A549 (cell line): ENCODE results near the gene GYS2. TPM values are rescaled to one million over a fixed set of nuclear protein-coding genes. Genes with fewer than 3 reads are reported as not detected.

Source experiments
- ATAC-seq, 2 experiments: fragments of 200-7000 bp in 1 of 2; fragments of >200 bp in 1 of 2; cut with Nextera tagmentation in 1 of 2; cut with Tn5 transposase in 1 of 2; 3 replicates each; pipeline versions ENCODE4 v1.8.0 to v1.9.1; 2018 to 2020; ENCODE audit warnings: mild to moderate bottlenecking in 1 of 2, moderate library complexity in 1 of 2
- CTCF ChIA-PET: fragments of 300-600 bp; sonication (Branson Sonifier 250); formaldehyde crosslinking; extraction: SDS; loops from one replicate; lab custom pipeline; 2021; ENCODE audit warnings: antibody characterized with exemption, inconsistent platforms; lab: Yijun Ruan, JAX
- POLR2A ChIA-PET: fragments of 350-600 bp; formaldehyde crosslinking; extraction: SDS; loops from one replicate; lab custom pipeline; 2021; ENCODE audit warnings: antibody characterized with exemption, inconsistent platforms; lab: Yijun Ruan, JAX
- DNase-seq, 2 experiments: peaks; one replicate each; pipeline versions ENCODE4 v3.0.0 to v3.0.0-alpha.2; 2011 to 2016; ENCODE audit warnings: low read depth in 1 of 2, low spot score in 1 of 2
- FAIRE-seq: peaks from 2 replicates; lab custom pipeline; 2011; peaks lifted over from hg19 to GRCh38; lab: Jason Lieb, UNC
- H3K27ac ChIP-seq, 2 experiments: fragments of >200 bp; sonication (Bioruptor Twin); formaldehyde crosslinking; 3 replicates each; pipeline ENCODE4 v1.5.1; 2016 to 2017
- H3K4me1 ChIP-seq: fragments of >200 bp; sonication (Bioruptor Twin); formaldehyde crosslinking; 3 replicates; pipeline ENCODE4 v1.6.1; 2016
- H3K4me2 ChIP-seq: fragments of >200 bp; sonication (Bioruptor Twin); formaldehyde crosslinking; 3 replicates; pipeline ENCODE4 v1.6.1; 2016
- H3K4me3 ChIP-seq: fragments of >200 bp; sonication (Bioruptor Twin); formaldehyde crosslinking; 3 replicates; pipeline ENCODE4 v1.5.1; 2016
- H3K9me3 ChIP-seq: fragments of >200 bp; sonication (Bioruptor Twin); formaldehyde crosslinking; 3 replicates; pipeline ENCODE4 v1.6.1; 2016
- BHLHE40 ChIP-seq: IDR thresholded peaks from 2 replicates; pipeline ENCODE4 v1.6.1; 2012; ENCODE audit warnings: low read depth, low read length, inconsistent platforms
- CBX2 ChIP-seq: fragments of 200-600 bp; sonication (generic); IDR thresholded peaks from 2 replicates; pipeline ENCODE4 v1.6.1; 2016; ENCODE audit warnings: low read depth, mild to moderate bottlenecking, borderline replicate concordance
- CHD4 ChIP-seq: fragments of 200-600 bp; sonication (generic); IDR thresholded peaks from 2 replicates; pipeline ENCODE4 v1.6.1; 2016; ENCODE audit warnings: antibody characterized with exemption, mild to moderate bottlenecking, borderline replicate concordance
- FOSL2 ChIP-seq, 2 experiments: fragments of 450-650 bp in 1 of 2; fragments of >200 bp in 1 of 2; sonication (Bioruptor Twin) in 1 of 2; formaldehyde crosslinking; IDR thresholded peaks; 2 replicates each; pipeline versions ENCODE4 v1.5.0 to v1.6.1; 2016 to 2020; ENCODE audit warnings: mild to moderate bottlenecking in 1 of 2, moderate library complexity in 1 of 2
- FOXS1 ChIP-seq: fragments of 250-450 bp; sonication (Bioruptor Pico); IDR thresholded peaks from 2 replicates; pipeline ENCODE4 v1.5.0; 2020; ENCODE audit warnings: mild to moderate bottlenecking, moderate library complexity
- GATA3 ChIP-seq: IDR thresholded peaks from 2 replicates; pipeline ENCODE4 v1.6.1; 2012; ENCODE audit warnings: borderline replicate concordance
- HEYL ChIP-seq: fragments of 250-450 bp; sonication (Bioruptor Pico); IDR thresholded peaks from 2 replicates; pipeline ENCODE4 v1.8.0; 2021; ENCODE audit warnings: mild to moderate bottlenecking, moderate library complexity
- HOXB13 ChIP-seq: fragments of 250-450 bp; sonication (Bioruptor Pico); IDR thresholded peaks from 2 replicates; pipeline ENCODE4 v1.5.0; 2020; ENCODE audit warnings: low read depth, mild to moderate bottlenecking, moderate library complexity
- HOXB5 ChIP-seq: fragments of 250-450 bp; sonication (Bioruptor Pico); IDR thresholded peaks from 2 replicates; pipeline ENCODE4 v1.5.0; 2020; ENCODE audit warnings: mild to moderate bottlenecking, moderate library complexity
- JUNB ChIP-seq: fragments of >200 bp; sonication (Bioruptor Twin); formaldehyde crosslinking; IDR thresholded peaks from 2 replicates; pipeline ENCODE4 v1.6.1; 2016
- KDM1A ChIP-seq: fragments of 200-600 bp; sonication (generic); IDR thresholded peaks from 2 replicates; pipeline ENCODE4 v1.6.1; 2016; ENCODE audit warnings: low read depth, mild to moderate bottlenecking
- MAFK ChIP-seq: fragments of 450-650 bp; IDR thresholded peaks from 2 replicates; pipeline ENCODE4 v1.6.1; 2014; ENCODE audit not compliant: partially characterized antibody
- NFE2L2 ChIP-seq: fragments of 150-350 bp; conservative IDR thresholded peaks from 2 replicates; pipeline ENCODE4 v1.6.1; 2014; ENCODE audit warnings: low read length
- NPAS2 ChIP-seq: fragments of 250-450 bp; sonication (Bioruptor Pico); IDR thresholded peaks from 2 replicates; pipeline ENCODE4 v1.8.0; 2022; ENCODE audit warnings: mild to moderate bottlenecking, moderate library complexity, borderline replicate concordance
- NR3C1 ChIP-seq: fragments of >200 bp; sonication (Bioruptor Twin); formaldehyde crosslinking; IDR thresholded peaks from 3 replicates; pipeline ENCODE4 v1.6.1; 2017
- PHF8 ChIP-seq: fragments of 200-600 bp; sonication (generic); IDR thresholded peaks from 2 replicates; pipeline ENCODE4 v1.6.1; 2016; ENCODE audit warnings: low read depth, mild to moderate bottlenecking, antibody characterized with exemption, moderate library complexity, borderline replicate concordance
- RAD21 ChIP-seq, 2 experiments: fragments of >200 bp in 1 of 2; sonication (Bioruptor Twin) in 1 of 2; formaldehyde crosslinking in 1 of 2; IDR thresholded peaks in 1 of 2; conservative IDR thresholded peaks in 1 of 2; 2 replicates in 1 of 2; 3 replicates in 1 of 2; pipeline ENCODE4 v1.6.1; 2012 to 2018; ENCODE audit warnings: inconsistent platforms in 1 of 2
- RFX5 ChIP-seq: fragments of 450-650 bp; IDR thresholded peaks from 2 replicates; pipeline ENCODE4 v1.7.1; 2014; ENCODE audit warnings: antibody characterized with exemption, mild to moderate bottlenecking, moderate library complexity
- RNF2 ChIP-seq: fragments of 200-600 bp; sonication (generic); IDR thresholded peaks from 2 replicates; pipeline ENCODE4 v1.6.1; 2016; ENCODE audit warnings: low read depth, mild to moderate bottlenecking, antibody characterized with exemption, moderate library complexity, borderline replicate concordance
- SMC3 ChIP-seq: fragments of >200 bp; sonication (Bioruptor Twin); formaldehyde crosslinking; IDR thresholded peaks from 3 replicates; pipeline ENCODE4 v1.6.1; 2018; ENCODE audit warnings: inconsistent platforms
- ZNF302 ChIP-seq: fragments of 250-450 bp; sonication (Bioruptor Pico); IDR thresholded peaks from 2 replicates; pipeline ENCODE4 v1.9.0; 2021; ENCODE audit warnings: inconsistent platforms, mild to moderate bottlenecking, moderate library complexity
- WGBS: methylation state at CpG from one replicate; pipeline ENCODE4 v1.1.6; 2017; ENCODE audit errors: missing lambda C conversion rate; 5-methylcytosine and 5-hydroxymethylcytosine counted together
- polyA plus RNA-seq, 4 experiments: library from polyadenylated mRNA; depleted of rRNA in 3 of 4; stranded (reverse); fragments of >200 nt; fragmentation: RNase III in 1 of 4; extraction: RNeasy Plus Mini Kit Qiagen cat#74134 plus additional on column Dnase treatment in 1 of 4; gene quantifications; 2 replicates in 3 of 4; 3 replicates in 1 of 4; pipeline ENCODE4 v1.2.3, GENCODE V29; 2011 to 2017
- TF ChIP-seq, protein P1 (sequence below): fragments of >200 bp; sonication (Bioruptor Twin); formaldehyde crosslinking; IDR thresholded peaks from 3 replicates; pipeline ENCODE4 v1.5.1; 2016
- TF ChIP-seq, protein P2 (sequence below): IDR thresholded peaks from 2 replicates; pipeline ENCODE4 v1.6.1; 2012
- TF ChIP-seq, protein P3 (sequence below): fragments of >200 bp; sonication (Bioruptor Twin); formaldehyde crosslinking; IDR thresholded peaks from 2 replicates; pipeline ENCODE4 v1.6.1; 2016
- TF ChIP-seq, protein P4 (sequence below): fragments of 450-650 bp; IDR thresholded peaks from 2 replicates; pipeline ENCODE4 v1.6.1; 2014; ENCODE audit warnings: antibody characterized with exemption
- TF ChIP-seq, protein P5 (sequence below): fragments of 200-600 bp; sonication (generic); IDR thresholded peaks from 2 replicates; pipeline ENCODE4 v1.6.1; 2016; ENCODE audit warnings: antibody characterized with exemption, mild to moderate bottlenecking, moderate library complexity

Gene GYS2
- polyA plus RNA-seq, 2 of the 4 experiments (the other 2 are of a cell fraction) = 0.19 TPM; not detected in 1

DNA sequence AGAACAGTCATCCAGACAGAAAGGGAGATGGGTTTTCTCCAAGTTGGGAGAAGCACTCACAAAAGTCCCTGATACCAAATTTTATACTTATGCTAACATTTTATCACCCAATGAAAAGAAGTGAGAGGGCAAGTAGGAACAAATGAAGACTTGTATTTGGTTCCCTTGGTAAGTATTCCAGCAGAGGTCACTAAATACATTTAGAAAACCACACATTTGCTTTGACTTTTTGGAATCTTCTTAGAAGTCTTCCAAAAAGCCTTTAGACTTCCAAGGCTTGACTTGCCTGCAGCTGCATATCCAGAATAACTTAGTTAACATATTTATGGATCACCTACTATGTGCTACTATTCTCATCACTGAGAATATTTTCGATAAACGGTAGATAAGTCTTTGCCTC lies 3.1 kb upstream of the GYS2 start:
- ChIA-PET POLR2A (no interaction called here), CTCF (interaction anchor here (0.6 to 4.9 kb wide), 5 partner anchors 18 to 85 kb away, joined by 3 to 45 read pairs (median 3); no protein-coding TSS in a partner anchor)
- 0 out of 3 replicates have a peak, but pooled peaks cover 3% of the 10 kb centered on the region for H3K4me1 ChIP-seq
- H3K27ac ChIP-seq = peak overlapping the region in 1 of 2 experiments; percentile 18; a peak in 1 of 6 replicates
- WGBS = 20% methylated on average over 2 of the region's 2 CpGs
- peak; percentile 68 to 78; a peak in 5 of 6 replicates for ATAC-seq
- FAIRE-seq = no peak
- H3K9me3 ChIP-seq = no peaks in the 10 kb centered on the region
- no peak for TF ChIP-seq NPAS2 (CRISPR knock-in tag)
- TF ChIP-seq RFX5 = no peak
- TF ChIP-seq, protein P1, sequence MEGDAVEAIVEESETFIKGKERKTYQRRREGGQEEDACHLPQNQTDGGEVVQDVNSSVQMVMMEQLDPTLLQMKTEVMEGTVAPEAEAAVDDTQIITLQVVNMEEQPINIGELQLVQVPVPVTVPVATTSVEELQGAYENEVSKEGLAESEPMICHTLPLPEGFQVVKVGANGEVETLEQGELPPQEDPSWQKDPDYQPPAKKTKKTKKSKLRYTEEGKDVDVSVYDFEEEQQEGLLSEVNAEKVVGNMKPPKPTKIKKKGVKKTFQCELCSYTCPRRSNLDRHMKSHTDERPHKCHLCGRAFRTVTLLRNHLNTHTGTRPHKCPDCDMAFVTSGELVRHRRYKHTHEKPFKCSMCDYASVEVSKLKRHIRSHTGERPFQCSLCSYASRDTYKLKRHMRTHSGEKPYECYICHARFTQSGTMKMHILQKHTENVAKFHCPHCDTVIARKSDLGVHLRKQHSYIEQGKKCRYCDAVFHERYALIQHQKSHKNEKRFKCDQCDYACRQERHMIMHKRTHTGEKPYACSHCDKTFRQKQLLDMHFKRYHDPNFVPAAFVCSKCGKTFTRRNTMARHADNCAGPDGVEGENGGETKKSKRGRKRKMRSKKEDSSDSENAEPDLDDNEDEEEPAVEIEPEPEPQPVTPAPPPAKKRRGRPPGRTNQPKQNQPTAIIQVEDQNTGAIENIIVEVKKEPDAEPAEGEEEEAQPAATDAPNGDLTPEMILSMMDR = peak; percentile 75
- no peak for TF ChIP-seq GATA3
- no peak for TF ChIP-seq ZNF302 (CRISPR knock-in tag)
- TF ChIP-seq FOXS1 (CRISPR knock-in tag) = no peak
- TF ChIP-seq HEYL (CRISPR knock-in tag) = no peak
- no peak for TF ChIP-seq HOXB13 (CRISPR knock-in tag)
- no peak for TF ChIP-seq PHF8
- no peak for TF ChIP-seq JUNB
- no peak for TF ChIP-seq HOXB5 (CRISPR knock-in tag)
- TF ChIP-seq NR3C1 = no peak
- TF ChIP-seq CHD4 = no peak
- no peak for TF ChIP-seq MAFK
- TF ChIP-seq CBX2 = no peak
- TF ChIP-seq, protein P2, sequence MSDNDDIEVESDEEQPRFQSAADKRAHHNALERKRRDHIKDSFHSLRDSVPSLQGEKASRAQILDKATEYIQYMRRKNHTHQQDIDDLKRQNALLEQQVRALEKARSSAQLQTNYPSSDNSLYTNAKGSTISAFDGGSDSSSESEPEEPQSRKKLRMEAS = no peak
- TF ChIP-seq, protein P3, sequence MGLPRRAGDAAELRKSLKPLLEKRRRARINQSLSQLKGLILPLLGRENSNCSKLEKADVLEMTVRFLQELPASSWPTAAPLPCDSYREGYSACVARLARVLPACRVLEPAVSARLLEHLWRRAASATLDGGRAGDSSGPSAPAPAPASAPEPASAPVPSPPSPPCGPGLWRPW = no peak
- peak; percentile 82 for TF ChIP-seq SMC3
- TF ChIP-seq FOSL2 (IDR thresholded peaks at IDR 0.05) = no peak
- no peak for TF ChIP-seq FOSL2 (CRISPR knock-in tag; IDR thresholded peaks at IDR 0.05)
- no peak for TF ChIP-seq BHLHE40
- TF ChIP-seq RAD21 (conservative IDR thresholded peaks at IDR 0.05 in 1 of 2, IDR thresholded peaks at IDR 0.05 in 1 of 2) = peak; percentile 74 to 87
- no peak overlapping the region for H3K4me3 ChIP-seq
- no peak overlapping the region for H3K4me2 ChIP-seq
- DNase-seq = peak in 1 of 2 experiments; percentile 61

DNA sequence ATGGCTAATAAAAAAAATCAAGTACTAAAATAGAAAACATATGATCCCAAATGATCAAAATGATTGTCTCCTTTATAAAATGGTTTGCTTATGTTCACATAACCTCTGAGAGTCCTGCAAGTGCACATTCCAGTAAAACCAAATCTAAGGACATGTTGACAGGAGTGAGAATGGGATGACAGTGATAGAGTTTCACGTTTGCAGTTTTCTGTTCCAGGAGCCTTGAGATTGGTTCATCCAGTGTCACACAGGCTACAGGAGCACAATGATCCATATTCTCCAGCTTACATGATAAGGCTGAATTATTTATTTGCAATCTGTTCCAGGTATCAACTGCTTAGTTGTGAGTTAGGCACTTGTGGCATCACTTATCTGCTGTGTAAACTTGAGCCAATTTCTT lies 1.5 kb upstream of the GYS2 start:
- FAIRE-seq = no peak
- no peak for ATAC-seq
- H3K4me2 ChIP-seq = no peak overlapping the region
- WGBS = 56% methylated on average over 1 of the region's 1 CpG
- 0 out of 3 replicates have a peak, but pooled peaks cover 3% of the 10 kb centered on the region for H3K4me1 ChIP-seq
- TF ChIP-seq GATA3 (no peak), FOSL2 (IDR thresholded peaks at IDR 0.05) (no peak), FOSL2 (CRISPR knock-in tag; IDR thresholded peaks at IDR 0.05) (no peak), KDM1A (no peak), NFE2L2 (no peak), RNF2 (no peak), JUNB (no peak)
- TF ChIP-seq, protein P4, sequence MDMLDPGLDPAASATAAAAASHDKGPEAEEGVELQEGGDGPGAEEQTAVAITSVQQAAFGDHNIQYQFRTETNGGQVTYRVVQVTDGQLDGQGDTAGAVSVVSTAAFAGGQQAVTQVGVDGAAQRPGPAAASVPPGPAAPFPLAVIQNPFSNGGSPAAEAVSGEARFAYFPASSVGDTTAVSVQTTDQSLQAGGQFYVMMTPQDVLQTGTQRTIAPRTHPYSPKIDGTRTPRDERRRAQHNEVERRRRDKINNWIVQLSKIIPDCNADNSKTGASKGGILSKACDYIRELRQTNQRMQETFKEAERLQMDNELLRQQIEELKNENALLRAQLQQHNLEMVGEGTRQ = no peak
- TF ChIP-seq, protein P5, sequence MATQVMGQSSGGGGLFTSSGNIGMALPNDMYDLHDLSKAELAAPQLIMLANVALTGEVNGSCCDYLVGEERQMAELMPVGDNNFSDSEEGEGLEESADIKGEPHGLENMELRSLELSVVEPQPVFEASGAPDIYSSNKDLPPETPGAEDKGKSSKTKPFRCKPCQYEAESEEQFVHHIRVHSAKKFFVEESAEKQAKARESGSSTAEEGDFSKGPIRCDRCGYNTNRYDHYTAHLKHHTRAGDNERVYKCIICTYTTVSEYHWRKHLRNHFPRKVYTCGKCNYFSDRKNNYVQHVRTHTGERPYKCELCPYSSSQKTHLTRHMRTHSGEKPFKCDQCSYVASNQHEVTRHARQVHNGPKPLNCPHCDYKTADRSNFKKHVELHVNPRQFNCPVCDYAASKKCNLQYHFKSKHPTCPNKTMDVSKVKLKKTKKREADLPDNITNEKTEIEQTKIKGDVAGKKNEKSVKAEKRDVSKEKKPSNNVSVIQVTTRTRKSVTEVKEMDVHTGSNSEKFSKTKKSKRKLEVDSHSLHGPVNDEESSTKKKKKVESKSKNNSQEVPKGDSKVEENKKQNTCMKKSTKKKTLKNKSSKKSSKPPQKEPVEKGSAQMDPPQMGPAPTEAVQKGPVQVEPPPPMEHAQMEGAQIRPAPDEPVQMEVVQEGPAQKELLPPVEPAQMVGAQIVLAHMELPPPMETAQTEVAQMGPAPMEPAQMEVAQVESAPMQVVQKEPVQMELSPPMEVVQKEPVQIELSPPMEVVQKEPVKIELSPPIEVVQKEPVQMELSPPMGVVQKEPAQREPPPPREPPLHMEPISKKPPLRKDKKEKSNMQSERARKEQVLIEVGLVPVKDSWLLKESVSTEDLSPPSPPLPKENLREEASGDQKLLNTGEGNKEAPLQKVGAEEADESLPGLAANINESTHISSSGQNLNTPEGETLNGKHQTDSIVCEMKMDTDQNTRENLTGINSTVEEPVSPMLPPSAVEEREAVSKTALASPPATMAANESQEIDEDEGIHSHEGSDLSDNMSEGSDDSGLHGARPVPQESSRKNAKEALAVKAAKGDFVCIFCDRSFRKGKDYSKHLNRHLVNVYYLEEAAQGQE = no peak
- TF ChIP-seq, all 56 proteins: peak for 0
- Histone ChIP-seq H3K27ac (no peak overlapping the region; a peak in 1 of 6 replicates), H3K9me3 (no peaks in the 10 kb centered on the region), H3K4me3 (no peak overlapping the region)
- POLR2A ChIA-PET = no interaction called here
- DNase-seq = no peak
- CTCF ChIA-PET = interaction anchor here (3.0 kb wide), 1 partner anchor 74 kb away, joined by 19 read pairs; no protein-coding TSS in a partner anchor
